ENCODE results near the gene C10orf90. TPM values are rescaled to one million over a fixed set of nuclear protein-coding genes. Genes with fewer than 3 reads are reported as not detected.

Gene C10orf90
- total RNA-seq, 4 donors from 2014 or later: 0.33 to 1.2 (median 1.1) TPM; not detected in 1

GRCh38 chr10:126686719-126687118 lies 16.2 kb upstream of the C10orf90 start:
- TF ChIP-seq CTCF (IDR thresholded peaks at IDR 0.05; ENCODE audit: low read depth): no peak

- TF ChIP-seq CTCF (IDR thresholded peaks at IDR 0.05; ENCODE audit: low read depth): no peak
Measured at GRCh38 chr10:126686268-126686667, 15.8 kb upstream of the C10orf90 start.

- no peak for TF ChIP-seq CTCF (IDR thresholded peaks at IDR 0.05; ENCODE audit: low read depth)
Measured at GRCh38 chr10:126685756-126686155, 15.3 kb upstream of the C10orf90 start.

- TF ChIP-seq CTCF (IDR thresholded peaks at IDR 0.05; ENCODE audit: low read depth): no peak
Measured at GRCh38 chr10:126684171-126684745, 13.8 kb upstream of the C10orf90 start.

- TF ChIP-seq CTCF (IDR thresholded peaks at IDR 0.05; ENCODE audit: low read depth): no peak
Measured at GRCh38 chr10:126683466-126683865, 13.0 kb upstream of the C10orf90 start.

GRCh38 chr10:126675656-126676438 lies 5.4 kb upstream of the C10orf90 start:
- TF ChIP-seq CTCF (IDR thresholded peaks at IDR 0.05; ENCODE audit: low read depth): no peak

- TF ChIP-seq CTCF (IDR thresholded peaks at IDR 0.05; ENCODE audit: low read depth): no peak
Measured at GRCh38 chr10:126674741-126675515, 4.4 kb upstream of the C10orf90 start.
